K562 (cell line): Measurements from ENCODE around the gene ZMYND15. TPM values are rescaled to one million over a fixed set of nuclear protein-coding genes. Genes with fewer than 3 reads are reported as not detected.
A peak's percentile ranks its signal among the peaks of the same experiment; 100 is the strongest.

Experiments used
- CBX1 ChIP-seq: sonication (generic); IDR thresholded peaks from 2 replicates; pipeline ENCODE4 v1.6.1; 2016; ENCODE audit warnings: antibody characterized with exemption, low read depth, mild to moderate bottlenecking
- ELK1 ChIP-seq: sonication (generic); formaldehyde crosslinking; IDR thresholded peaks from 2 replicates; pipeline ENCODE4 v1.8.1; 2022; ENCODE audit warnings: missing genetic modification reagents
- ESRRA ChIP-seq: fragments of 450-650 bp; IDR thresholded peaks from 2 replicates; pipeline ENCODE4 v1.6.1; 2014; ENCODE audit warnings: low read depth, mild to moderate bottlenecking, moderate library complexity, borderline replicate concordance
- HNRNPLL ChIP-seq: fragments of 200-400 bp; formaldehyde crosslinking; IDR thresholded peaks from 2 replicates; pipeline ENCODE4 v1.6.1; 2017; ENCODE audit warnings: low read length, low read depth, mild to moderate bottlenecking; ENCODE audit not compliant: poor library complexity, severe bottlenecking
- ID3 ChIP-seq, 2 experiments: fragments of 250-450 bp in 1 of 2; fragments of 450-650 bp in 1 of 2; sonication (Bioruptor Pico) in 1 of 2; IDR thresholded peaks; 2 replicates each; pipeline versions ENCODE4 v1.6.1 to v1.8.0; 2016 to 2021; ENCODE audit warnings: mild to moderate bottlenecking in 2 of 2, moderate library complexity in 2 of 2, missing compliant biosample characterization in 1 of 2, missing genetic modification characterization in 1 of 2
- KLF16 ChIP-seq: IDR thresholded peaks from 2 replicates; pipeline ENCODE4 v1.6.1; 2016; ENCODE audit warnings: antibody characterized with exemption
- MCM2 ChIP-seq: fragments of 450-650 bp; IDR thresholded peaks from 2 replicates; pipeline ENCODE4 v1.6.1; 2017; ENCODE audit warnings: low read depth, mild to moderate bottlenecking
- NR1H2 ChIP-seq: sonication (generic); formaldehyde crosslinking; IDR thresholded peaks from 2 replicates; pipeline ENCODE4 v1.4.0; 2020; ENCODE audit warnings: mild to moderate bottlenecking, missing genetic modification reagents
- RBM15 ChIP-seq: fragments of 200-400 bp; formaldehyde crosslinking; IDR thresholded peaks from 2 replicates; pipeline ENCODE4 v1.6.1; 2018; ENCODE audit warnings: mild to moderate bottlenecking, low read length, moderate library complexity; ENCODE audit not compliant: insufficient read depth
- RBM17 ChIP-seq: fragments of 200-400 bp; formaldehyde crosslinking; IDR thresholded peaks from 2 replicates; pipeline ENCODE4 v1.6.1; 2017; ENCODE audit warnings: low read depth, mild to moderate bottlenecking, low read length, borderline replicate concordance
- SAFB ChIP-seq: fragments of 200-400 bp; formaldehyde crosslinking; IDR thresholded peaks from 2 replicates; pipeline ENCODE4 v1.6.1; 2017; ENCODE audit warnings: low read depth, low read length, borderline replicate concordance
- SMARCE1 ChIP-seq: fragments of 450-650 bp; IDR thresholded peaks from 2 replicates; pipeline ENCODE4 v1.7.1; 2016; ENCODE audit warnings: mild to moderate bottlenecking
- STAT5A ChIP-seq: IDR thresholded peaks from 2 replicates; pipeline ENCODE4 v1.6.1; 2012; ENCODE audit warnings: low read length, inconsistent platforms, borderline replicate concordance
- UBTF ChIP-seq, 2 experiments: IDR thresholded peaks; 2 replicates each; pipeline ENCODE4 v1.6.1; 2012; ENCODE audit warnings: improper control_type of control experiment in 2 of 2, low read depth in 2 of 2, low read length in 2 of 2, borderline replicate concordance in 1 of 2
- USF1 ChIP-seq: sonication (generic); formaldehyde crosslinking; IDR thresholded peaks from 2 replicates; pipeline ENCODE4 v1.9.0; 2022; ENCODE audit warnings: mild to moderate bottlenecking, missing genetic modification reagents
- ZFPM2 ChIP-seq: fragments of 250-450 bp; sonication (Bioruptor Pico); IDR thresholded peaks from 2 replicates; pipeline ENCODE4 v1.5.1; 2022; ENCODE audit warnings: mild to moderate bottlenecking
- ZKSCAN3 ChIP-seq: fragments of 250-450 bp; sonication (Bioruptor Pico); IDR thresholded peaks from 2 replicates; pipeline ENCODE4 v1.4.0; 2020
- ZNF274 ChIP-seq: IDR thresholded peaks from 2 replicates; pipeline ENCODE4 v1.6.1; 2011; ENCODE audit warnings: low read depth, mild to moderate bottlenecking, low read length, moderate library complexity, borderline replicate concordance
- ZNF280A ChIP-seq: fragments of 450-650 bp; IDR thresholded peaks from 2 replicates; pipeline ENCODE4 v1.6.1; 2018; ENCODE audit warnings: mild to moderate bottlenecking, low read depth; ENCODE audit not compliant: partially characterized antibody
- ZNF282 ChIP-seq: sonication (generic); formaldehyde crosslinking; IDR thresholded peaks from 2 replicates; pipeline ENCODE4 v1.8.1; 2023; ENCODE audit warnings: missing genetic modification reagents
- ZNF668 ChIP-seq: fragments of 250-450 bp; sonication (Bioruptor Pico); IDR thresholded peaks from 2 replicates; pipeline ENCODE4 v1.8.0; 2022; ENCODE audit warnings: mild to moderate bottlenecking, inconsistent platforms
- ZNF77 ChIP-seq: fragments of 250-450 bp; sonication (Bioruptor Pico); IDR thresholded peaks from 2 replicates; pipeline ENCODE4 v1.5.0; 2020
- polyA plus RNA-seq, 8 experiments: library from polyadenylated mRNA; depleted of rRNA in 4 of 8; stranded (reverse) in 5 of 8; unstranded in 3 of 8; fragments of >200 nt; fragmentation: Nextera tagmentation in 2 of 8; fragmentation: Illumina TruSeq in 1 of 8; extraction: Ambion mirVana in 2 of 8; extraction: Trizol in 1 of 8; gene quantifications; 2 replicates each; pipeline versions ENCODE4 v1.2.1 to v1.2.3, GENCODE V29; 2011 to 2014; ENCODE audit warnings: inconsistent platforms in 1 of 8, missing spikeins in 1 of 8
- total RNA-seq, 7 experiments: library from RNA; depleted of rRNA in 6 of 7; stranded (reverse); fragments of >200 nt in 6 of 7; fragmentation: Illumina TruSeq in 2 of 7; extraction: Trizol in 2 of 7; gene quantifications; 2 replicates each; pipeline versions ENCODE4 v1.2.1 to v1.2.3, GENCODE V29; 2011 to 2021; ENCODE audit warnings: low replicate concordance in 1 of 7

ZMYND15 gene
- total and polyA plus RNA-seq, 9 of the 15 experiments (the other 6 are each of a cell fraction or from before 2014, with no cell fraction given), result 0.09 TPM; not detected in 8

- peak; percentile 85 to 91; a peak in 2 of 4 replicates for TF ChIP-seq UBTF (IDR thresholded peaks at IDR 0.05; ENCODE audit: borderline replicate concordance in 1 of 2, low read depth in 2 of 2, low read length in 2 of 2)
- no peak for TF ChIP-seq SMARCE1
- TF ChIP-seq MCM2, result no peak
- no peak for TF ChIP-seq HNRNPLL
- TF ChIP-seq NR1H2, result no peak
- TF ChIP-seq CBX1, result no peak; the same call in 1 of the 2 replicates
- TF ChIP-seq STAT5A, result no peak
- no peak for TF ChIP-seq ZNF77 (CRISPR knock-in tag)
- 0 out of 2 replicates have a peak, but pooled peaks have one; percentile 21 for TF ChIP-seq SAFB
- TF ChIP-seq USF1 (CRISPR knock-in tag), result no peak
- TF ChIP-seq ZNF280A, result no peak
- TF ChIP-seq KLF16, result no peak
- no peak for TF ChIP-seq ID3 (CRISPR knock-in tag; IDR thresholded peaks at IDR 0.05)
- TF ChIP-seq ID3 (tag; IDR thresholded peaks at IDR 0.05), result peak; percentile 86
- no peak for TF ChIP-seq ZNF274
- no peak for TF ChIP-seq RBM15
- no peak for TF ChIP-seq RBM17
- TF ChIP-seq ZNF668 (CRISPR knock-in tag), result no peak
- TF ChIP-seq ESRRA, result peak; percentile 62; the same call in 1 of the 2 replicates
- TF ChIP-seq ZFPM2 (CRISPR knock-in tag), result no peak
- no peak for TF ChIP-seq ELK1 (CRISPR knock-in tag)
- TF ChIP-seq ZKSCAN3, result no peak
- TF ChIP-seq ZNF282 (CRISPR knock-in tag), result no peak; the same call in 1 of the 2 replicates
Observed at GRCh38 chr17:4789951-4790704, 50.5 kb downstream of the ZMYND15 start (continued).
